GM23338 (cell line): ENCODE measurements around the gene NLE1.

Source experiments
- CTCF ChIP-seq, 2 experiments: fragments of 200-600 bp in 1 of 2; sonication (generic) in 1 of 2; conservative IDR thresholded peaks; 2 replicates each; pipeline versions ENCODE4 v1.5.1 to v1.6.1; 2016 to 2017; ENCODE audit warnings: antibody characterized with exemption in 2 of 2, low read depth in 2 of 2, mild to moderate bottlenecking in 2 of 2, moderate library complexity in 1 of 2
- EZH2 ChIP-seq: fragments of 200-600 bp; sonication (generic); IDR thresholded peaks from one replicate; pipeline ENCODE4 v1.8.0; 2017; ENCODE audit warnings: antibody characterized with exemption, mild to moderate bottlenecking, low read depth; ENCODE audit not compliant: unreplicated experiment
- POLR2AphosphoS5 ChIP-seq: IDR thresholded peaks from 2 replicates; pipeline ENCODE4 v1.6.1; 2016; ENCODE audit warnings: antibody characterized with exemption, low read depth
- TF ChIP-seq, protein P1 (sequence below): IDR thresholded peaks from one replicate; pipeline ENCODE4 v1.6.1; 2018; ENCODE audit warnings: antibody characterized with exemption; ENCODE audit not compliant: unreplicated experiment

GRCh38 chr17:35189291-35189690 lies 47.2 kb upstream of the NLE1 start:
- TF ChIP-seq CTCF (conservative IDR thresholded peaks at IDR 0.05; ENCODE audit: low read depth in 2 of 2): no peak
- TF ChIP-seq EZH2: no peak
- no peak for TF ChIP-seq POLR2AphosphoS5
- TF ChIP-seq, protein P1, sequence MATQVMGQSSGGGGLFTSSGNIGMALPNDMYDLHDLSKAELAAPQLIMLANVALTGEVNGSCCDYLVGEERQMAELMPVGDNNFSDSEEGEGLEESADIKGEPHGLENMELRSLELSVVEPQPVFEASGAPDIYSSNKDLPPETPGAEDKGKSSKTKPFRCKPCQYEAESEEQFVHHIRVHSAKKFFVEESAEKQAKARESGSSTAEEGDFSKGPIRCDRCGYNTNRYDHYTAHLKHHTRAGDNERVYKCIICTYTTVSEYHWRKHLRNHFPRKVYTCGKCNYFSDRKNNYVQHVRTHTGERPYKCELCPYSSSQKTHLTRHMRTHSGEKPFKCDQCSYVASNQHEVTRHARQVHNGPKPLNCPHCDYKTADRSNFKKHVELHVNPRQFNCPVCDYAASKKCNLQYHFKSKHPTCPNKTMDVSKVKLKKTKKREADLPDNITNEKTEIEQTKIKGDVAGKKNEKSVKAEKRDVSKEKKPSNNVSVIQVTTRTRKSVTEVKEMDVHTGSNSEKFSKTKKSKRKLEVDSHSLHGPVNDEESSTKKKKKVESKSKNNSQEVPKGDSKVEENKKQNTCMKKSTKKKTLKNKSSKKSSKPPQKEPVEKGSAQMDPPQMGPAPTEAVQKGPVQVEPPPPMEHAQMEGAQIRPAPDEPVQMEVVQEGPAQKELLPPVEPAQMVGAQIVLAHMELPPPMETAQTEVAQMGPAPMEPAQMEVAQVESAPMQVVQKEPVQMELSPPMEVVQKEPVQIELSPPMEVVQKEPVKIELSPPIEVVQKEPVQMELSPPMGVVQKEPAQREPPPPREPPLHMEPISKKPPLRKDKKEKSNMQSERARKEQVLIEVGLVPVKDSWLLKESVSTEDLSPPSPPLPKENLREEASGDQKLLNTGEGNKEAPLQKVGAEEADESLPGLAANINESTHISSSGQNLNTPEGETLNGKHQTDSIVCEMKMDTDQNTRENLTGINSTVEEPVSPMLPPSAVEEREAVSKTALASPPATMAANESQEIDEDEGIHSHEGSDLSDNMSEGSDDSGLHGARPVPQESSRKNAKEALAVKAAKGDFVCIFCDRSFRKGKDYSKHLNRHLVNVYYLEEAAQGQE: no peak
